Measurements from ENCODE around the gene PLGLB2. TPM values are rescaled to one million over a fixed set of nuclear protein-coding genes. Genes with fewer than 3 reads are reported as not detected.
"Not testable (repeated sequence)": the region's sequence is repeated elsewhere in the genome, so short reads cannot be mapped to it uniquely, and the experiment has no call there.

Gene PLGLB2
- 0.28 and 0.40 TPM in 2 replicates for total RNA-seq (2014; rRNA removed; shearing (Covaris generic))

- H3K9me3 ChIP-seq (replicated peaks); H3K4me1 ChIP-seq; H3K36me3 ChIP-seq; H3K27ac ChIP-seq; DNase-seq; H3K4me3 ChIP-seq; H3K27me3 ChIP-seq: not testable (repeated sequence)
Observed at GRCh38 chr2:87747791-87748190, at the start of gene PLGLB2. Gene PLGLB2, plus strand, starts transcription at chr2:87748087. Its CDS starts 67 bp downstream, at chr2:87748154.

GRCh38 chr2:87704572-87705323 is 43.1 kb upstream of the PLGLB2 start:
- H3K27me3 ChIP-seq; H3K4me3 ChIP-seq; H3K36me3 ChIP-seq; DNase-seq; H3K9me3 ChIP-seq (replicated peaks); H3K4me1 ChIP-seq; H3K27ac ChIP-seq: not testable (repeated sequence)

GRCh38 chr2:87708368-87708767 is 39.5 kb upstream of the PLGLB2 start:
- H3K9me3 ChIP-seq (replicated peaks); H3K27ac ChIP-seq; H3K27me3 ChIP-seq; H3K36me3 ChIP-seq; H3K4me3 ChIP-seq; H3K4me1 ChIP-seq; DNase-seq: not testable (repeated sequence)

- not testable (repeated sequence) for DNase-seq; H3K4me3 ChIP-seq; H3K4me1 ChIP-seq; H3K36me3 ChIP-seq; H3K27ac ChIP-seq; H3K9me3 ChIP-seq (replicated peaks); H3K27me3 ChIP-seq
Observed at GRCh38 chr2:87727940-87728599, 19.8 kb upstream of the PLGLB2 start.

DNA sequence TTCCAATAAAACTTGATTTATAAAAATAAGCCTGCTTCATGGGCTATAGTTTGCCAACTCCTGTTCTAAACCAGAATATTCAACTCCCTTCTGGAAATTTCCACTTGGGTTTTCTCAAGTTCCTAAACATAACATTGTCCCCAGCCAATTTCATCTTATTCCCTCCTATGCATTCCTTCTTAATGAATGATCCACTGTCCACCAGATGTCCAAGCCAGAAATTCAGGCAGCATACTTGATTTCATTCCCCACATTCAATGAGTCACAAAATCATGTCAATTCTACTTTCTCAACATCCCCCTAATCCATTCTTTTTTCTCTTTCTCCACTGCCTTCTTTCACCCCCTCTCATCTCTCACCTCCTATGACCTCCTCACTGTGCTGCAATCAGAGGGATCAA is 7.0 kb upstream of the PLGLB2 start:
- H3K9me3 ChIP-seq (replicated peaks); H3K4me1 ChIP-seq; H3K4me3 ChIP-seq; H3K36me3 ChIP-seq; DNase-seq; H3K27me3 ChIP-seq; H3K27ac ChIP-seq: not testable (repeated sequence)

DNA sequence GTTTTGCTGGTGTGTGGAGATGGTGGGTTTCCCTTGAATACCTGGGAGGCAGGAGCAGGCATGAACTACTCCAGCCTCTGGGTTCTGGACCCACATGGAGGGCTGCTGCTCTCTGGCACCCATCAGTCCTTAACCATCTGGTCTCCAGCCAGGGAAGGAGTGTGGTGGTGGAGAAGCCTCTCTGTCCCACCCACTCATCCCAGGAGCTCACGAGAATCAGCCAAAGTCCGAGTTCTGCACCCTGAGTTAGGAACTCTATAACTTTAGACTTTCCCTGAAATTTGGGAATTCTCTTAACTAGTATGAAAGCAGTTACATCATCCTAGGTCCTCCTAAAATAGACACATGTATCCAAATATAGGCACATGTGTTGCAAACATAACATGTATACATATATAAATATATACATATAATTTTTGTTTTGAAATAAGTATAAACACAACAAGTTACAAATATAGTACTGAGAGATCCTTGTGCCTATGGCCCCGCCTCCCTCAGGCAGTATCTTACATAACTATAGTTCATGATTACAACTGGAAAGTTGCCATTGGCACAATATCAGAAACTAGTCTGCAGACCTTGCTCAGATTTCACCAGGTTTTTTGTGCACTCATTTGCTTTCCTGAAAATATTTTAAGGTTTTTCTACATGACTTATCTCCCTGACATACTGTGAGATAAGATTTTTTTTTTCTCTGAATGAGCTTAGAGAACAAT is 5.3 kb upstream of the PLGLB2 start:
- H3K27ac ChIP-seq; H3K4me1 ChIP-seq; H3K9me3 ChIP-seq (replicated peaks); H3K27me3 ChIP-seq; H3K4me3 ChIP-seq; H3K36me3 ChIP-seq; DNase-seq: not testable (repeated sequence)

DNA sequence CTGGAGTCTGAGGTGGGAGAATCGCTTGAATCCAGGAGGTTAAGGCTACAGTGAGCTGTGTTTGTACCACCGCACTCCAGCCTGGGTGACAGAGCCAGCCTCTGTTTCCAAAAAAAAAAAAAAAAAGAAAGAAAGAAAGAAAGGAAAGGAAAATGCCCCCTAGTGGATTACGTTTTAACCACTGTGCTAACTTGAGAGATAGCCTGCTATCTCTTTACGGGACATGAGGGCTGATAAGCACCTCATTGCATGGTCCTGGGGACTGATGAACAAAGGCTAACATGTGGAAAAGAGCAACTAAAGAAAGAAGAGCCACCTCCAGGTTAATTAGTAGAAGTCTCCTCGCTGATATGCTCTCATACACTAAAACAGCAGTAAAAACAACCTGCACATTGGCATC is 4.2 kb upstream of the PLGLB2 start:
- DNase-seq; H3K9me3 ChIP-seq (replicated peaks); H3K4me3 ChIP-seq: not testable (repeated sequence)

DNA sequence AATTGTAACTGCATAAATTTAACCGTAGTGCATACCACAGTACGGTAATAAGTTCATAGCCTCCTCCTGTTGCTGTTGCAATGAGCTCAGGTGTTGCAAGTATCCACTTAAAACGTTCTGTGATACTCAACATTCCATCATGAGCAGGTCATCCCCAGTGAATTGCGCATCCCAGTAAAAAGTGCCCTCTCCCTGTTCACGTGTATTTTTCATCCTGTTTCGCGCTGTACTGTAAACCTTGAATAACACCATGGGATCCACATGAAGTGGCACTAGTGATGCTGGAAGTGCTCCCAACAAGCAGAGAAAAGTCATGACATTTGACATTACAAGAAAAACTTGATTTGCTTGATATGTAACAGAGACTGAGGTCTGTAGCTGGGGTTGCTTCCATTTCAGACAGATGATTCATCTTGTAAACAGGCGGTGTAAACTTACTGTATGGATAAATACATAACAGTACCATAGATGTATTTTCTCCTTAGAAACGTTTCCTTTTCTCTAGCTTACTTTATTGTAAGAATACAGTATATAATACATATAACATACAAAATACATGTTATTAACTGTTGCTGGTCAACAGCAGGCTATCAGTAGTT is 2.4 kb upstream of the PLGLB2 start:
- H3K27ac ChIP-seq; H3K9me3 ChIP-seq (replicated peaks); H3K4me3 ChIP-seq; H3K27me3 ChIP-seq; H3K4me1 ChIP-seq; DNase-seq; H3K36me3 ChIP-seq: not testable (repeated sequence)

More for the DNA sequence above, 4.2 kb upstream of the PLGLB2 start:
- not testable (repeated sequence) for H3K4me1 ChIP-seq, H3K27ac ChIP-seq, H3K36me3 ChIP-seq, H3K27me3 ChIP-seq

DNA sequence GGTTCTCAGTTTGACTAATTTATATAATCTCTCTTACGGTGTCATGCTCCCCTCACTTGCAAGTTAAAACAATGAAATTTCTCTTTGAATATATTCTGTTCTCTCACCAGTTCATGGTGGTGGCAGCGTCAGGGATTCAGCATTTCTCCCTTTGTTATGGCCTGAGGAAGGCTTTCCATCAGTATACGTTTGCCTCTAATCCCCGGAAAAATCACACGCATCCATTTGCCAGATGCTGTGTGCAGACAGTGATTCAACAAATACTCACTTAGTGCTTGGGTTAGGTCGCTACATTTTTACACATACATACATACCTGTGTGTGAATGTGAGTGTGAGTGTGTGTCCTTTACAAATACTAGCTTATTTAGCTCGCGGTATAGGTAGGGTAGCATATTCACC is 637 bp downstream of the PLGLB2 start:
- H3K9me3 ChIP-seq (replicated peaks); H3K27me3 ChIP-seq; DNase-seq; H3K36me3 ChIP-seq; H3K4me1 ChIP-seq; H3K4me3 ChIP-seq; H3K27ac ChIP-seq: not testable (repeated sequence)

DNA sequence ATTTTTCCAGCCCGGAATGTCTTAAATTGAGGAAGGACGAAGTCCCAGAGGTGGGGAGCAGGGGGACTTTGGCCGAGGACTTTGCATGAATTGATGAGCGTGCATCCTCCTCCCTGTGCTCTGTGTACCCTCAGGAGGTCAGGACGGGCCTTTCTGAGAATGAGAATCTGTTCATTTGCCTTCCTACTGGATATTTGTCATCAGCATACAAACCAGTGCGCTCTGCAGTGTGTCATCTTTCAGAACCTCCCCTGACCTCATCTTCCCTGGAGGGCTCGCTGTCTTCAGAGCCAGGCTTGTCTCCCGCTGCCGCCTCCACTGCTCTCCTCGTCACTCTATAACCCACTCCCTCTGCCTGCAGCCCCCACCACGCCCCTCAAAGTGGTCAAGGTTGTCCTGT is 2.7 kb downstream of the PLGLB2 start:
- not testable (repeated sequence) for H3K27ac ChIP-seq; DNase-seq; H3K4me3 ChIP-seq; H3K36me3 ChIP-seq; H3K27me3 ChIP-seq; H3K9me3 ChIP-seq (replicated peaks); H3K4me1 ChIP-seq

DNA sequence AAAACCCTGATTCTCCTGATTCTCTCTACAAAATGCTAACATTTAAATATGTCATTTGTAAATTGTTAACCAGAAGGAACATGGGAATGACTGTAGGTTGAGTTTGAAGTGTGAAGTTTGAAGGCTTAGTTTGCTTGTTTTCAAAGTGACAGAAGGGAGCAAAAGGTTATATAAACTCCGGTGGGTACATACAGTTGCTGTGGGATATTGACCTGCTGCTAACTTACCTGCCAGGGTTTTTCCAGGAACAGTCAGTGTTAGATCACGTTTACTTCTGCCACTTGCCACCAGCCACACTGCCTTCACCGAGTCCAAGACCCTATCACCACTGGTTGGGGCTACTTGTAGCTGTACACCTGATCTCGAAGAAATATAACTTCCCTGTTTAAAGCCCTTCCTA is 6.9 kb downstream of the PLGLB2 start:
- not testable (repeated sequence) for H3K4me3 ChIP-seq; H3K9me3 ChIP-seq (replicated peaks); H3K27ac ChIP-seq; H3K4me1 ChIP-seq; DNase-seq; H3K27me3 ChIP-seq; H3K36me3 ChIP-seq

Other genes with a start within 250 kb of the PLGLB2 start
- gene RGPD2, start 77.7 kb downstream of the PLGLB2 start, total RNA-seq (2014; rRNA removed; shearing (Covaris generic)), result 0.43 and 1.2 TPM in 2 replicates